Fibroblast of the conjunctiva (primary cell): ENCODE results near the gene PRR14L.
A peak's percentile ranks its signal among the peaks of the same experiment; 100 is the strongest.
"Not testable (repeated sequence)": the region's sequence is repeated elsewhere in the genome, so short reads cannot be mapped to it uniquely, and the experiment has no call there.

ENCODE experiments used
- DNase-seq: peaks from one replicate; pipeline ENCODE4 v3.0.0-alpha.2; 2010; ENCODE audit warnings: low read depth

Gene PRR14L

DNA sequence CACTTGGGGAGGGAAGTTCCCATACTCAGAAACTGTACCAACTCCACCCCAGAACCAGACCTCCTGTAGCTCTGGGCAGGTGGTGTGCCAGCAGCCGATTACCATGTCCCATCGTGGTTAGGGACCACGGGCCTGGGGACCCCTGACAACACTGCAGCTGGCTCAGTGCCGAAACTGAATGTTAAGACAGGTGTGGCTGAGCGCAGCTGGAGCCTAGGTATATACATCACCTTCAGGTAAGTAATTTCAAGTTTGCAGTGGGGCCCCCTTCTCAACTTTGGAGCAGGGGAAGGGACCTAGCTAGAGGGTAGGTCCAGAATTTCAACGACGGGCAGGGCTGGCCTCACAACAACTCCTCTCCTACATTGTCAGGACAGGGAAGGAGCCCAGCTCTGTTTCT lies 67.2 kb downstream of the PRR14L start:
- DNase-seq: no peak

DNA sequence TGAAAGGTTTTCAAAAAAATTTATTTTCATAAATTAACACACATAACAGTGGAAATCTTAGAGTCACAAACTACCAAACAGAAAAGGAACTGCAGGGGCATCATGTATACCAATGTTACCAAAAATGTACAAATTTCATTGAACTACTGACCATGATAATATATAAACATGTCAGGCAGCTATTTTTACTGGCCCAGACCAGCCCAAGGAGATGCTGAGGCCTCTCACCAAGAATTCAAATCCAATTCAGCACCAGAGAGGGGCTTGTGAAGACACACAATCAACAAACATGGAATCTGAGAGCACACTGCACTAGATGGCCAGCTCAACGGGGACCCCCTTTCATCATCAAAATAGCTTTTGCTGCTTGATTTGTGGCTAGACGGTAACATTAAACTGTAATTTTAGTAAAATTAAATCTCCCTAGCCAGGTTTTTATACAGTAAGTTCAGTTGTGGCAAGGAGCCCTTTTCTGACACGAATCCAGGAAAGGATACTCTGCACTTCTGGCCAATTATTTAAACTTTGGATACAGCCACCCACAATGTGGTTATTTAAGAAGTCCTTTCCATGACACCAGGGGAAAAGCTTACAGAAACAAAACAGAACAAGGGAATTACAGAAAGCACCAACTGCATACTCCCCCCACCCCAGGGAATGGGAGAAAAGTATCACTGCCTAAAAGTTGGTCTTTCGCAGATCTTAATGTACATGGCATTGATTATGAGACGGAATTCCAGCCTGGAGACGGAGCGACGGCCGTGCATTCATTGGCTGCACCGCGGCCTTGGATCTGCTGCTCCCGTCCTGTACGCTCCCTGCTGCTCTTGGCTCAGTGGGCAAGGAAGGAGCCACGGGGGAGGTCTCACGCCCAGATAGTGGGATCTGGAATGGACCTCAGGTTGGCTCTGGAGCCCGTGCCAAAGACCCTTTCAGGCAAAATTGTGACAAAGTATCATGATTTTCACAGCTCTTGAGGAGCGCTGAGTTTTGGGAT lies 68.3 kb downstream of the PRR14L start:
- DNase-seq: no peak

DNA sequence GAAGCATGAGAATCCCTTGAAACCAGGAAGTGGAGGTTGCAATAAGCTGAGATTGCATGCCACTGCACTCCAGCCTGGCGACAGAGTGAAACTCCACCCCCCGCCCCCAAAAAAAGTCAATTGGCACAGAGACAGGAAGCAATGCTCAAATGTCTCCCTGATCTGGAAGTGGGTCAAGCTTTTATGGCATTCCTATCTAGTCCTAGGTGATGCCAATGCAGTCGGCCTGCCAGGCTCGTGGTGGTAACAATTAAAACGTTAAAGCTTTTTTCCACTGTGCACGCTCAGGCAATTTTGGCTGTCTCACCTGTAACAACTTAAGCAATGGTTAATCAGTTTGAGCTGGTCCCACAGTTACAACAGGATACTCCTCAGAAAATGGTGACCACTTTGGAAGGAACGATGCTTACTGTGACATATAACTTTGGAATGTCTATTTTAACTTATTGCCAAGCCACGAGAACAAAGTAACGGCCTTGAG lies 69.0 kb downstream of the PRR14L start:
- peak; percentile 53 for DNase-seq

DNA sequence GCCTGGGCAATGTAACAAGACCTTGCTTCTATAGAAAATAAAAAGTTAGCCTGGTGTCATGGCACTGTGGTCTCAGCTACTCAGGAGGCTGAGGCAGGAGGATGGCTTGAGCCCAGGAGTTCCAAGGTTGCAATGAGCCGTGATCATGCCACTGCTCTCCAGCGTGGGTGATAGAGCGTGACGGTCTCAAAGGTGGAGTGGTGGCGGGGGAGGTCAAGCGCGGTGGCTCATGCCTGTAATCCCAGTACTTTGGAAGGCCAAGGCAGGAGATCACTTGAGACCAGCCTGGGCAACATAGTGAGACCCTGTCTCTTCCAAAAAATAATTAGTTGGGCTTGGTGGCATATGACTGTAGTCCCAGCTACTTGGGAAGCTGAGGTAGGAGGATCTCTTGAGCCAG lies 71.2 kb downstream of the PRR14L start:
- no peak for DNase-seq

DNA sequence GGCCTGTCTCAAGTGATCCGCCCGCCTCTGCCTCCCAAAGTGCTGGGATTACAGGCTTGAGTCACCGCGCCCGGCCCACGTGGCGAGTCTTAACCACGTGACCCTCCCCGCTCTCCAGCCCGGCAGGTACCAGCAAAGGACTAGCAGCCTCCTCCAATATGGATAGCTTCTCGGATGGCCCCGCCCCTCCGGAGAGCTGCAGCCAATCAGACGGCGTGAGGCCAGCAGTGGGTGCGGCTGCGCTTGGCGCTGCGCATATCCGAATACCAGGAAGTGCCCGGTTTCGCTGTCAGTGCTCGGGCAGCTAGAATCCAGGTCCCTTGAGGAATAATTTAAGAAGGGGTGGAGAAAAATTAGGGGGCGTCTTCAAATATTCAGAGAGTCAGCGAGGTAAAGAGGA lies 73.2 kb downstream of the PRR14L start:
- peak; percentile 87 for DNase-seq

DNA sequence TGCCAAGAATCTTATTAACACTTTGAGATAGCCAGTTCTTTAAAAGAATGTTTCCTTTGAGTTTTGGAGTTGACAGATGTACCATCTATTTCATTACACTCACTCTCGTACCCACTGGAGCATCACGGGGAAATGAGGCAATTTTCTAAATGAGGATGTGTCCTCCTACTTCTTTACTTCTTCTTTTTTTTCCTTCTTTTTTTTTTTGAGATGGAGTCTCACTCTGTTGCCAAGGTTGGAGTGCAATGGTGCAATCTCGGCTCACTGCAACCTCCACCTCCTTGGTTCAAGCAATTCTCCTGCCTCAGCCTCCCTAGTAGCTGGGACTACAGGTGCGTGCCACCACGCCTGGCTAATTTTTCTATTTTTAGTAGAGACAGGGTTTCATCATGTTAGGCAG lies 75.7 kb downstream of the PRR14L start:
- not testable (repeated sequence) for DNase-seq

DNA sequence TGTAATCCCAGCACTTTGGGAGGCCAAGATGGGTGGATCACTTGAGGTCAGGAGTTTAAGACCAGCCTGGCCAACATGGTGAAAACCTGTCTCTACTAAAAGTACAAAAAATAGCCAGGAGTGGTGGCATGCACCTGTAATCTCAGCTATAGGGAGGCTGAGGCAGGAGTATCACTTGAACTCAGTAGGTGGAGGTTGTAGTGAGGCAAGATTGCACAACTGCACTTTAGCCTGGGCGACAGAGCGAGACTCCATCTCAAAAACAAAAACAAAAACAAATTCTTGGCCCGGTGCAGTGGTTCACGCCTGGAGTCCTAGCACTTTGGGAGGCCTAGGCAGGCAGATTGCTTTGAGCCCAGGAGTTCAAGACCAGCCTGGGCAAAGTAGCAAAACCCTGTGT lies 81.1 kb downstream of the PRR14L start:
- not testable (repeated sequence) for DNase-seq

DNA sequence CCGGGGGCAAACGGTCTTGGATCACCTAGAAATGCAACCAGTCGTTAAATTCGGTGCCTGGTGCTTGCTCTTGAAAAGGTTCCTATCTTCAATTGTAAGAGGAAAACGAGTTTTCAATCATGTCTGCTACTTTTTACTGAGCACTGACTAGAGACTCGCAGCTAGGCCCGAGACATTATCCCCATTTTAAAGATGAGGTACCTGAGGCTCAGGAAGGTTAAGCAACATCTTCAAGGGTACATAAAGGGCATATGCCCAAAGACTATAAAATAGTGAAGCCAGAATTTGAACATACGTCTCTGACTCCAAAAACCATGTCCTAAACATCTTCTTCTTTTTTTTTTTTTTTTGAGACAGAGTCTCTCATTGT lies 87.3 kb downstream of the PRR14L start:
- DNase-seq: no peak

DNA sequence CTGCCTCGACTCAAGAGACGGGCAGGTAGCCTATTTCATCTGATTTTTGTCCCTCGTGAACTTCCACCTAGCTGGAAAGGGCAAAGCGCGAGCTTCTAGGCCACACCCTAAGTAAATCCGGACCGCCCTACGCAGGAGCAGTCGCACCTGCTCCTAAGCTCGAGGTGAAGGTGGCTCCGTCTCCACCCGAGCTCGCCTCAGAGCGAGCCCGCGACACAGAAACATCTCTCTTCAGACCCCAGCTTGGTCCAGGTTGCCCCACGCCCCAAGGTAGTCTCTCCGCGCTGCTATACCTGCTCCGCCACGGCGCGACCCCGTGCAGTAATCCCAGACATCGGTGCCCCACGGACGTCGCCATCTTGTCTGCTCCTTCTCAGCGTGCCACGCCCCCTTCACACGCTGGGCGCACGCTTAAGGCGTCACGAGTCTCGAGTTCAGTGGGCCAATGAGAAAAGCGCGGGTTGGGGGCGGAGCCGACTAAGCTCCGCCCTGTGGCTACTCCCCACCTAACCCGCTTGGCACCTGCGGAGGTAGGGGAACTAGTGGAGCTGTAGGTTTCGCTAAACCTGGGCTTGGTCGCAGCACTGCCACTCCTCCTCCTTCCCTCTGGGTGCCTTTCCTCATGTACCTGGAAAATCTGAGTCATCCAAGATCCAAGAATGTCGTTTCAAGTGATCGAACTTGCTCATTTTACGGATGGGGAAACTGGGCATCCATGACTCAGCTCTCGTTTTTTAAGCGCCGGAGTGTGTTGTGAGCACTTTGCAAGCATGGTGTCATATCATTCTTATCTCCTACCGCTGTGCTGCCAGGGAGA lies 87.9 kb downstream of the PRR14L start, which contains the start of gene PISD:
Gene PISD (minus strand): TSS at position 365 of the 817 bp plus-strand sequence. CDS start 7 bp downstream, at position 358.
- peak; percentile 90 for DNase-seq

DNA sequence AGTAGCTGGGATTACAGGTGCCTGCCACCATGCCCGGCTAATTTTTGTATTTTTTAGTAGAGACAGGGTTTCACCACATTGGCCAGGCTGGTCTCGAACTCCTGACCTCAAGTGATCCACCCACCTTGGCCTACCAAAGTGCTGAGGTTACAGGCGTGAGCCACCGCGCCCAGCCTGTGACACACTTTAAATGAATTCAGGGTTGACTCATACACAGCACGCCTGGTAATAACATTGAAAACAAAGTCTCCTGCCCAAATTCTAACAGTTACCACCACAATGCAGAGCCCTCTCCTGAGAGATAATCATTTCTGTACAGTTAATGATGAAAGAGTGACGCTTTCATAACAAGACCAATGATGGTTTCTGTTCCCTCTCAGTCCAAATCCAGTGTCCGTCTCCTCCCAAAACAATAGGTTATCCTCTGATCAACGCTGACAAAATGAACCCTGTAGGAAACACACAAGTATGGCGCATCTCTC lies 89.0 kb downstream of the PRR14L start:
- not testable (repeated sequence) for DNase-seq

DNA sequence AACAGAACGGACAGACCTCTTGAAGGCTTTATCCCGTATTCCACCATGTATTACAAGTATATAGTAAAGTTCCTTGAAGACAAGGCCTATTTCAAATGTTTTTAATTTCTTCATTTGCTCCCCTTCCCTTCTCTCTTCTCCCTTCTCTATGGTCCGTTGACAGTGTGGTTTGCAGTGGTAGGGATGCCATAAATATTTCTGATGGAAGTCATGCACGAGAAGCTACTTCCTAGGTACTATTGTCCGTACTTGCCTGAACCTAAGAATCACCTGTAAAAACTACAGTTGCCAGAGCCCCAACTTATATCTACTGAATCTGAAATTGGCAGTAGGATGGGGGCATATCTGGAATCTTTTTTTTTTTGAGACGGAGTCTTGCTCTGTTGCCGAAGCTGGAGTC lies 90.7 kb downstream of the PRR14L start:
- no peak for DNase-seq

DNA sequence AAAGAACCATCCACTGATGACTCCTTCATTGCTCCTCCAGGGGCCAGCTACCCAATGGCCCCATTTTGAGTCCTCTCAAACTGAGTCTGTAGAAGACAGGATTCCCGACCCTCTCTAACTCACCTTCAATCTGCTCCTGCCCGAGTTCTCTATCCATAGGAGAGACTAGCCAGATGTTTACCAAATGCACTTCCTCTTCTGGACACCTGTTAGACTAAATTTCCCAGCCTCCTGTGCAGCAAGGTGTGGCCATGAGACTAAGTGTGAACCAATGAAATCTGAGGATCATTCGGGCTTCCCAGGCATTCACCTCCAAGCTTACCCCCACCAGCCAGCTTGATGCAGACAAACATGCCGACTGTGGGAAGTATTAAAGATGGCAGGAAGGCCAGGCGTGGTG lies 95.5 kb downstream of the PRR14L start:
- DNase-seq: no peak

DNA sequence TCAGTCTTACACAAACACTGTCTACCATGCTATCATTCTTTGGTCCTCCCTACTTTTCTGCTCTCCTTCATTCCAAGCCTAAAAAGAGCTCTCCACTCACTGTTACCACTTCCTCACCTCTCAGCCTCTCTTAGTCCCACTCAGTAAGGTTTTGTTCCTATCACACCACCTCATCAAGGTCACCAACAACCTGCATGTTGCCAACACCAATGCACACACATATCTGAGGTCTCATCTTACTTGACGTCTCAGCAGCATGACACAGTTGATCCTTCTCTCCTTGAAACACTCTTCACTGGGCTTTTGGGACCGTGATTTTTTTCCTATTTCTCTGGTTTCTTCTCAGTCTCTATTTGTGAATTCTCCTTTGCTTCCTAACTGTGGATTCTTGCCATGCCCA lies 96.0 kb downstream of the PRR14L start:
- DNase-seq: no peak

DNA sequence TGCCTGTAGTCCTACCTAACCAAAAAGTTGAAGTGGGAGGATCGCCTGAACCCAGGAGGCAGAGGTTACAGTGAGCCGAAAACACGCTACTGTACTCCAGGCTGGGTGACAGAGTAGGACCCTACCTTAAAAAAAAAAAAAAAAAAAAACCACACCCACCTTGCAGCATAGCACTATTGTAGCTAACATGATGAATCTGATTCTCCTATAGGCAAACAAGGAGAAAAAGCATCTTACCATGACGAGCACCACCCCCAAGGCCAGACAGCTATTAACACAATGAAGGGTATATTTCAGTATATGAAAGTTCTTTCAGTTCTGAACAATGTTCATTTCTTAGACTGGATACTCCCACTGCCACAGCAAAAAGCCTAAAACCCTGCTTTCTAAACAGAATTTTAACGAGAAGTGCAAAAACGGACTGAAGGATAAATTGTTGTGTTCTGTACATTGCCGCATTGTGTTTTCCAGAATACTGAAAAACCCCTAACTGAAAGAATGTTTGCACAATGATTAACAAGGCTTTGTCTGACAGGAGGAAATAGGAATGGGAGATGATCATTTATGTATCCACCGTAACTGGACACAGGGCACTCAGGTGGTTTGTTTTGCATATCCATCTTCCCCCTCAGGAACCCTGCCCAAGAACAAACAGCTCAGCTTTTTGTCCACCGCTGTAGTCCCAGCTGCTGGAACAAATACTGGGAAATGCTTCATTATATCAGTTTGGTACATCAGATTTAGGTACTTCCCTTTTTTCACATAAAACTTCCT lies 96.8 kb downstream of the PRR14L start:
- no peak for DNase-seq

DNA sequence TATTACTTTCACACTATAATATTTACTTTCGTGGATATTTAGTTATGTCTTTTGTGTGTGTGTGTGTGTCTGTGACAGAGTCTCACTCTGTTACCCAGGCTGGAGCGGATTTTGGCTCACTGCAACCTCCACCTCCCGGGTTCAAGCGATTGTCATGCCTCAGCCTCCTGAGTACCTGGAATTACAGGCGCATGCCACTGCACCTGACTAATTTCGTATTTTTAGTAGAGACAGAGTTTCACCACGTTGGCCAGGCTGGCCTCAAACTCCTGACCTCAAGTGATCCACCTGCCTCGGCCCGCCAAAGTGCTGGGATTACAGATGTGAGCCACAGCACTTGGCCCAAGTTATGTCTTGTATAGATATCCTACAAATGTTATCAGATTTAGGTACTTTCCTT lies 97.8 kb downstream of the PRR14L start:
- DNase-seq: no peak

DNA sequence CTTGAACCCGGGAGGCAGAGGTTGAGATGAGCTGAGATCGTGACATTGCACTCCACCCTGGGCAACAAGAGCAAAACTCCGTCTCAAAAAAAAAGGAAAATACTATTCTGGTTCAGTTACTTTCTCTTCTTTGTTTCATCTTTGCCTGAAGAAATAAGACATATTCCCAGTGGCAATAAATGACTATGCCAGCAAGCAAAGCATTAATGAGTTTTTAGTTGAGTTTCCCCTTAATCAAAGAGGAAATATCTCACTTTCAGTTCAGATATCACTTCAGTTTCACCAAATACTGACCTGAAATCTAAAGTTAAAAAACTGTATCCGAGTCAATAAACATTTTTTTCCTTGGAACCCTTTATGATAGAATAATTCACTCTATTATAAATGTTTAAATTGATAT lies 98.3 kb downstream of the PRR14L start:
- DNase-seq: no peak

DNA sequence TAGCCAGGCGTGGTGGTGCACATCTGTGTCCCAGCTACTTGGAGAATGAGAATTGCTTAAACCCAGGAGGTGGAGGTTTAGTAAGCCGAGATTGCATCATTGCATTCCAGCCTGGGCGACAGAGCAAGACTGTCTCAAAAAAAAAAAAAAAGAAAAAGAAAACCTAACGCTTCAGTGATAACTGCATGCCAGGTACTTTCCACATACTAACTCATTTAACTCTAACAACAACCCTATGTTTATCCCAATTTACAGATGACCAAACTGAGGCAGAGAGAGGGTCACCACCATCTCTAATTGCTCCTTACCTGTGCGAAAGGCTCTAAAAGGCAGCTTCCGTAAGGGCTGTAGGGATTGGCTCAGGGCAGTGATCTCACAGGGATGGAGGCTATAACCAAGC lies 99.5 kb downstream of the PRR14L start:
- peak; percentile 59 for DNase-seq

DNA sequence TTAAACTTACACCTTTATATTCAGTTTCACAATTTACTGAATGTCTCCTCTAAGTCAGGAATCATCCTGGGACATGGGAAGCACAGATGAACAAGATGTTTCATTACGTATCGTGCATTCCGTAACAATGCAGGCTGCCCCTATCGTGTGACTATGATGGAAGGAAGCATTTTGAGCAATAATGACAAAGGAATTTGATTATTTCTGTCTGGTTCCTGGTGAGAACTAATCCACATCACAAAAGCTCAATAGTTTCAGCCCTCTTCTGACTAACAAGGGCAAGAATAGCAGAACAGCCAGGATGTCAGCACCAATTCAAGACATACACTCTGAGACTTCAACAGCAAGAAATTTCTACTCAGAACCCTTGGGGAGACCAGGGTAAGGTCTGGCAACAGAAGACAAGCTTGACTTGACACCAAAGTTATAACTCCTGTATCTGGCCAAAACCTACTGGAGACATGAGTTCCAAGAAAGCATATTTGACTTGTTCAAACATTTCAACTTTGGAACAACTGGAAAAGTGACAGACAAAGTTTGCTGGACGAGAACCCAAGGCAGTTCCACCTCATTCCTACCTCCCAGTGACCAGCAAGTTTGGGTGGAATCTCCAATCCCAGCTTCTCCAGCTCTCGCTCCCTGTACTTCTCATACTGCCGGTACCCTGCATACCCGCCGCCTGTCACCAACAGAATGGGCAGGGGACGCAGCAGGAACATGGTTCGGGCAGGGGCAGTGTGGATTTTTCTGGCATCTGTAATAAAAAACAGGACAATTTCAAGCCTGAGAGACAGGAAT lies 102.2 kb downstream of the PRR14L start:
- DNase-seq: no peak

DNA sequence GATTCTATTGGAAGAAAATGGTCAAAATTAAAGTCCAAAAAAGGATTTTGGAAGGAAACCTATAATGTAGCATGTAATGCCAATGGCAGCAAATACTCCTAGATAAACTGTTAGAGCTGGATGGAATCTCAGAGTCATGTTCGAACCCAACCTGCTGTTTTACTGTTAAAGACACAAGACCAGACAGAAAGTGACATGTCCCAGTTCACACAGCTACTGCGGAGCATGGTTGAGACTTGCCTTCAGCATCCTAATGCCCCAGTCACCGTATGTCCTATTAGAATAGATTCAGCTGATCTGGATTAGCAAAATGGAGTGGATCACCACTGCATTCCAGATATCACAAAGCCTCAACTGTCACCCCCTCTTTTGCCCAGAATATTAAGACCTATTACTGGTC lies 102.9 kb downstream of the PRR14L start:
- DNase-seq: no peak

DNA sequence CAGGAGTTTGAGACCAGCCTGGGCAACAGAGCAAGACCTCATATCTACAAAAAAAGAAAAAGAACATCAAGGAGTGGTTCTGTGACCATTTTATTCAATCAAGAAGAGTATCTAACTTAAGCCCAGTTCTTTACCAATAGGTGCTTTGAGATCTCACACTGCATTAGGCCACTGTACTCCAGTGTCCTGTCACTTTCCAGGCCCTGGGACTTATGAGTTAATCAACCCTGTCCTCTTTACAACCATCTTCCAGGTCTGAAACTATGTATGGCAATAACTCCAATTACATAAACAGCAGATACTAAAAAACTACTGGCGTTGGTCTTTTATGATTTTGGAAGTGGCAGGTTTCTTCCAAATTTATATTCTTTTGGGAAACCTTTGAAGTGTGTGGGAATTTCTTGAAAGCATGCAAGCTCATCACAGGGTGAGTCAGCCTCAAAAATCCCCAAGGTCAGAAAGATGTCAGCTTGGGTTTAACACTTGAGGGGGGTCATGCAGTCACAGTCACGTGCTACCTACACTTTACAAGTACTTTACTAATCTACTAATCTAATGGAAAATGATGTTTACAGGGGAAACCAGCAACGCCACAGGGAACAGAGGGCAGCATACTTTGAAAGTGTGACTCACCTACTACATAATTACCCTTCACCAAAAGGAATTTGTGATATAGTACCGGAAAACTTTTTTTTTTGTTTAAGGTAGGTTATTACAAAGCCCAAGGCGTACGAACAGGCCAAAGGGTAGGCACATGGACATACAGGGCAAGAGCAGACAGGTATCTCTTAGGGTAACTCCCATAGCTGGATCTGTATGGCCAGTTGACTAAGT lies 103.5 kb downstream of the PRR14L start:
- DNase-seq: peak; percentile 54
